Sigmoid colon (tissue), 7 donors: ENCODE data around the gene ILKAP. TPM values are rescaled to one million over a fixed set of nuclear protein-coding genes. Genes with fewer than 3 reads are reported as not detected.
"Not testable (repeated sequence)": the region's sequence is repeated elsewhere in the genome, so short reads cannot be mapped to it uniquely, and the experiment has no call there.

ENCODE experiments used
- DNase-seq: peaks from one replicate; pipeline ENCODE4 v3.0.0-alpha.2; 2019
- H3K27ac ChIP-seq, 4 donors: fragments of 200-600 bp; sonication (generic); one replicate each; pipeline ENCODE4 v1.5.1; 2016 to 2019; ENCODE audit warnings: mild to moderate bottlenecking in 1 of 4
- H3K27me3 ChIP-seq, 3 donors: fragments of 200-600 bp; sonication (generic); one replicate each; pipeline ENCODE4 v1.5.1; 2019; ENCODE audit warnings: mild to moderate bottlenecking in 1 of 3
- H3K36me3 ChIP-seq, 4 donors: fragments of 200-600 bp; sonication (generic); one replicate each; pipeline ENCODE4 v1.5.1; 2016 to 2019
- H3K4me1 ChIP-seq, 4 donors: fragments of 200-600 bp; sonication (generic); one replicate each; pipeline ENCODE4 v1.5.1; 2017 to 2019
- H3K4me3 ChIP-seq, 4 donors: fragments of 200-600 bp; sonication (generic); one replicate each; pipeline ENCODE4 v1.5.1; 2017 to 2019; ENCODE audit warnings: mild to moderate bottlenecking in 2 of 4, moderate library complexity in 1 of 4
- H3K9me3 ChIP-seq, 4 donors: fragments of 200-600 bp in 3 of 4; sonication (generic) in 3 of 4; one replicate each; pipeline versions ENCODE4 v1.5.1 to v1.6.1; 2013 to 2019
- EP300 ChIP-seq, 4 donors: sonication (generic); formaldehyde crosslinking; IDR thresholded peaks; one replicate each; pipeline ENCODE4 v1.6.1; 2017; ENCODE audit warnings: antibody characterized with exemption in 4 of 4
- POLR2A ChIP-seq, 2 donors: fragments of 450-650 bp; IDR thresholded peaks; one replicate each; pipeline ENCODE4 v1.6.1; 2016; ENCODE audit warnings: antibody characterized with exemption in 2 of 2, mild to moderate bottlenecking in 2 of 2, moderate library complexity in 2 of 2
- POLR2AphosphoS5 ChIP-seq, 4 donors: sonication (generic); formaldehyde crosslinking; IDR thresholded peaks; one replicate each; pipeline ENCODE4 v1.6.1; 2017; ENCODE audit warnings: antibody characterized with exemption in 4 of 4
- WGBS, 2 donors: extraction: QIAGEN DNeasy Blood & Tissue Kit; methylation state at CpG; one replicate each; pipeline ENCODE4 v1.1.7; 2013; 5-methylcytosine and 5-hydroxymethylcytosine counted together
- intact Hi-C: fragments of 100-400 bp; cut with DNase I; formaldehyde crosslinking; loops from one replicate; pipeline ENCODE4 v1.15.1; 2023
- polyA plus RNA-seq, 3 donors: library from polyadenylated mRNA; stranded (reverse); fragments of 200-250 nt; gene quantifications; one replicate each; pipeline ENCODE4 v1.2.3, GENCODE V29; 2013
- total RNA-seq, 4 donors: library from RNA; depleted of rRNA; stranded (reverse); fragments of >200 nt; gene quantifications; one replicate each; pipeline ENCODE4 v1.1.0, GENCODE V29; 2016
- TF ChIP-seq, protein P1 (sequence below), 4 experiments: fragments of 450-650 bp in 3 of 4; fragments of 200-600 bp in 1 of 4; IDR thresholded peaks; one replicate each; pipeline ENCODE4 v1.5.1; 2016 to 2019; ENCODE audit warnings: antibody characterized with exemption in 4 of 4, mild to moderate bottlenecking in 3 of 4, moderate library complexity in 2 of 4
- donor health status: healthy with polysubstance abuse.
- donor health status: Bipolar disorder and iron deficiency.
- donor health status: healthy.

Gene ILKAP
- total and polyA plus RNA-seq, 7 donors: 26.4 to 57.3 (median 40.6) TPM

DNA sequence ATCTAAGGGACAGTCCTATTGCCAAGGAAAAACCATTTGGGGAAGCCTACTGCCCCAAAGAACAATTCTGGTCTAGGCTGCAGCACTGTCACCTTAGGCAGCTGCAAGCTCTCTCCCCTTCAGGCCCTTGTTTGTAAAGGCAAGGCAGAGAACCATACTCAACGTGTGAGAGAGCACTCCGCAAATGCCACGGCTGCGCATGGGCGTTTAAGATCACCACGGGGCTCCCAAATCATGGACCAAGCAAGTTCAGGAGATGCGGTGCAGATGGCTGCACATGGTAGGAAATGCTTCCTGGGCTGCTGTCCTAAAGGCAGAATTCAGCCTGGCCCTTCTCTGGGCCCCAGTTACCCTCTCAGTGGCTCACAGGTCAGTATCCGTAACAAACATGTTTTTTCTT is 29.2 kb downstream of the ILKAP start:
- peaks cover 40 to 94% (median 44%) of the 10 kb centered on the region in 4 donors for H3K36me3 ChIP-seq
- TF ChIP-seq POLR2A (IDR thresholded peaks at IDR 0.05) (no peak), POLR2AphosphoS5 (IDR thresholded peaks at IDR 0.05) (no peak), EP300 (IDR thresholded peaks at IDR 0.05) (no peak)
- TF ChIP-seq, protein P1, sequence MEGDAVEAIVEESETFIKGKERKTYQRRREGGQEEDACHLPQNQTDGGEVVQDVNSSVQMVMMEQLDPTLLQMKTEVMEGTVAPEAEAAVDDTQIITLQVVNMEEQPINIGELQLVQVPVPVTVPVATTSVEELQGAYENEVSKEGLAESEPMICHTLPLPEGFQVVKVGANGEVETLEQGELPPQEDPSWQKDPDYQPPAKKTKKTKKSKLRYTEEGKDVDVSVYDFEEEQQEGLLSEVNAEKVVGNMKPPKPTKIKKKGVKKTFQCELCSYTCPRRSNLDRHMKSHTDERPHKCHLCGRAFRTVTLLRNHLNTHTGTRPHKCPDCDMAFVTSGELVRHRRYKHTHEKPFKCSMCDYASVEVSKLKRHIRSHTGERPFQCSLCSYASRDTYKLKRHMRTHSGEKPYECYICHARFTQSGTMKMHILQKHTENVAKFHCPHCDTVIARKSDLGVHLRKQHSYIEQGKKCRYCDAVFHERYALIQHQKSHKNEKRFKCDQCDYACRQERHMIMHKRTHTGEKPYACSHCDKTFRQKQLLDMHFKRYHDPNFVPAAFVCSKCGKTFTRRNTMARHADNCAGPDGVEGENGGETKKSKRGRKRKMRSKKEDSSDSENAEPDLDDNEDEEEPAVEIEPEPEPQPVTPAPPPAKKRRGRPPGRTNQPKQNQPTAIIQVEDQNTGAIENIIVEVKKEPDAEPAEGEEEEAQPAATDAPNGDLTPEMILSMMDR (IDR thresholded peaks at IDR 0.05): no peak
- intact Hi-C loops: no loop called here
- H3K27me3 ChIP-seq: no peaks in the 10 kb centered on the region
- peaks cover 0 to 16% (median 16%) of the 10 kb centered on the region in 4 donors for H3K4me1 ChIP-seq
- no peaks in the 10 kb centered on the region for H3K9me3 ChIP-seq
- WGBS, 2 donors: 94 to 95% methylated on average over 8 of the region's 8 CpGs
- H3K27ac ChIP-seq: no peak overlapping the region
- no peak overlapping the region for H3K4me3 ChIP-seq
- no peak for DNase-seq

DNA sequence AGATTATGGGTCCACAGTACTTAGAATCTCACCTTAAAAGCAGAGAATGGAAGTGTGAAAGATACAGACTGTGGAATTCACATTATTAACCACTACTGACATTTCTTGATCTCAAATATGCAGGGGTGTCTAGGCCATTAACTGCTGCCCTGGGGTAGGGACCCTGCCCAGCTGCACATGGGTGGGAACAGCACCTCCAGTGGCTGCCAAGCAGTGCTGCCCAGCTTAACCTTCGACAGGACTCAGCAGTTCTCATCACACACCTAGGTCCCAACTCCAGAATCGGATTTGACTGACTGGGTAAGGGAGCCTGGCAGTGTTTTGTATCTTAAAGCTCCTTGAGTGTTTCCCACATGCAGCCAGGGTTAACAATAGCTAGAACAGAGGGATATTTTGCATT is 29.8 kb downstream of the ILKAP start:
- H3K36me3 ChIP-seq: peaks cover 38 to 93% (median 40%) of the 10 kb centered on the region in 4 donors
- H3K4me1 ChIP-seq: peaks cover 0 to 22% (median 22%) of the 10 kb centered on the region in 4 donors
- H3K27ac ChIP-seq: no peak overlapping the region
- H3K27me3 ChIP-seq: no peaks in the 10 kb centered on the region
- TF ChIP-seq POLR2AphosphoS5 (IDR thresholded peaks at IDR 0.05) (no peak), POLR2A (IDR thresholded peaks at IDR 0.05) (no peak)
- DNase-seq: no peak
- intact Hi-C loops: no loop called here
- 92 to 95% methylated on average over 2 of the region's 2 CpGs for WGBS, 2 donors
- H3K4me3 ChIP-seq: no peak overlapping the region
- no peaks in the 10 kb centered on the region for H3K9me3 ChIP-seq

DNA sequence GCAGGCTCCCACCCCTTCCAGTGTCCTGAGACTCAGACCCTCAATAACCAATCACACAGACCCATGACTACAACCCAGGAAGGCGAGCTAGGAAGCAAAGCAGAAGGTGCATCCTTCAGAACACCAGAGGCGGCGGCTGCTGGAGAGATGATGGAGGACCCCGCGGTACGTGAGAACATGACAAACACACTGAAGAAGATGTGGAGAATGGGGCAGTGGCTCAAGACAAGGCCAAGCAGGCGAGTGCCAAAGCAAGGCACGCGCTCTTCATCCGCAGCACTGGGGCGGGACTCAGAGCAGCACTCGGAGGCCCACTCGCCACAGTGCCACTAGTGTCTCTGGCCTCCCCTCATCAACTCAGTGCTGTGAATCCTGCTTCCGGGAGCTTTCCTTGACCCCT is 31.1 kb downstream of the ILKAP start:
- WGBS, 2 donors: 92% methylated on average over 14 of the region's 14 CpGs
- Histone ChIP-seq H3K4me3 (no peak overlapping the region), H3K36me3 (peaks cover 28 to 92% (median 33%) of the 10 kb centered on the region in 4 donors), H3K4me1 (peaks cover 0 to 31% (median 28%) of the 10 kb centered on the region in 4 donors), H3K9me3 (no peaks in the 10 kb centered on the region), H3K27ac (no peak overlapping the region), H3K27me3 (no peaks in the 10 kb centered on the region)
- intact Hi-C loops: no loop called here
- no peak for DNase-seq
- TF ChIP-seq EP300 (IDR thresholded peaks at IDR 0.05) (no peak), POLR2A (IDR thresholded peaks at IDR 0.05) (no peak), POLR2AphosphoS5 (IDR thresholded peaks at IDR 0.05) (no peak)
- TF ChIP-seq, protein P1 (IDR thresholded peaks at IDR 0.05): no peak

DNA sequence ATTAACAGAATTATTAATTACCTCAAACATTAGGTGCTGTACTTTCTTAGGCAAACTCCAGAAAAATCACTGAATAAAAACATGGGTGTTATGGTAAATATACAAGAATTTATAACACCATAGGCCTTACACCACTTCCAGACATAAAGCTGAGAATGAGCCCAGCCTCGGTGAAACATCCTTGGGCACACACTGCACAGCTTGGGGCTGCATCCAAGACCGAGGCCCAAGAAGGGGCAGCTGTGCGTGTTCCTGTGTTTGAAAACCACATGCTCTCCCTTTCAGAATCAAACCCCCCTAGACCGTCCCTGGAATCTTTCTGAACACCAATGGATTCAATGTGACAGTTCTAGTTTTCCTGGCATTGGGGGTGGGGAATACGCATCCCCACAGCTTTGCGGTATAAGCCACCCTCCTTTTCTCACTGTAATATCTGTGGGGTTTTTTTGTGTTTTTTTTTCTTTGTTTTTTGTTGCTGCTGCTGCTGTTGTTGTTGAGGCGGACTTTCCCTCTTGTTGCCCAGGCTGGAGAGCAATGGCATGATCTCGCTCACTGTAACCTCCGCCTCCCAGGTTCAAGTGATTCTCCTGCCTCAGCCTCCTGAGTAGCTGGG is 31.8 kb downstream of the ILKAP start:
- no peak for DNase-seq
- WGBS, 2 donors: 95 to 96% methylated on average over 9 of the region's 9 CpGs
- H3K36me3 ChIP-seq: peaks cover 23 to 84% (median 32%) of the 10 kb centered on the region in 4 donors
- no peaks in the 10 kb centered on the region for H3K27me3 ChIP-seq
- no peak for TF ChIP-seq EP300 (IDR thresholded peaks at IDR 0.05)
- TF ChIP-seq, protein P1 (IDR thresholded peaks at IDR 0.05): no peak
- no peak for TF ChIP-seq POLR2A (IDR thresholded peaks at IDR 0.05)
- TF ChIP-seq POLR2AphosphoS5 (IDR thresholded peaks at IDR 0.05): no peak
- H3K4me1 ChIP-seq: peaks cover 0 to 31% (median 28%) of the 10 kb centered on the region in 4 donors
- intact Hi-C loops: no loop called here
- no peaks in the 10 kb centered on the region for H3K9me3 ChIP-seq
- peak overlapping the region in 1 of 4 donors; percentile 76 for H3K27ac ChIP-seq
- H3K4me3 ChIP-seq: no peak overlapping the region

DNA sequence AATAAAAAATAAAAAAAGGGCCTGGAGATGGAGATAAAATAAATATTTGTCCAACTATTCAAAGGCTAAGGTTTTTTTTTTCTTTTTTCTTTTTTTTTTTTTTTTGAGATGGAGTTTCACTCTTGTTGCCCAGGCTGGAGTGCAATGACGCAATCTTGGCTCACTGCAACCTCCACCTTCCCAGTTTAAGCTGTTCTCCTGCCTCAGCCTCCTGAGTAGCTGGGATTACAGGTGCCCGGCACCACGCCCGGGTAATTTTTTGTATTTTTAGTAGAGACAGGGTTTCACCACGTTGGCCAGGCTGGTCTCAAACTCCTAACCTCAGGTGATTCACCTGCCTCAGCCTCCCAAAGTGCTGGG is 32.4 kb downstream of the ILKAP start:
- Histone ChIP-seq H3K27ac (peak overlapping the region in 3 of 4 donors; percentile 68 to 76 (median 75)), H3K36me3 (peaks cover 19 to 80% (median 30%) of the 10 kb centered on the region in 4 donors), H3K4me1 (peaks cover 0 to 31% (median 28%) of the 10 kb centered on the region in 4 donors)
- H3K27me3 ChIP-seq, H3K9me3 ChIP-seq, DNase-seq, intact Hi-C loops, H3K4me3 ChIP-seq: not testable (repeated sequence)
- WGBS, 2 donors: 79 to 86% methylated on average over 5 of the region's 5 CpGs
